Stomach (tissue), 4 donors: Measurements from ENCODE around the gene LRMDA.

Experiments used
- POLR2A ChIP-seq, 4 donors: fragments of 450-650 bp; IDR thresholded peaks; one replicate each; pipeline ENCODE4 v1.6.1; 2016; ENCODE audit warnings: antibody characterized with exemption in 4 of 4, control low read depth in 2 of 4, mild to moderate bottlenecking in 1 of 4, moderate library complexity in 1 of 4
- POLR2AphosphoS5 ChIP-seq, 3 donors: sonication (generic); formaldehyde crosslinking; IDR thresholded peaks; one replicate each; pipeline ENCODE4 v1.6.1; 2016; ENCODE audit warnings: antibody characterized with exemption in 3 of 3
- TF ChIP-seq, protein P1 (sequence below), 7 experiments: fragments of 450-650 bp in 4 of 7; fragments of 200-600 bp in 3 of 7; sonication (generic) in 3 of 7; IDR thresholded peaks; one replicate each; pipeline ENCODE4 v1.5.1; 2016 to 2019; ENCODE audit warnings: antibody characterized with exemption in 7 of 7, control low read depth in 2 of 7, mild to moderate bottlenecking in 1 of 7

DNA sequence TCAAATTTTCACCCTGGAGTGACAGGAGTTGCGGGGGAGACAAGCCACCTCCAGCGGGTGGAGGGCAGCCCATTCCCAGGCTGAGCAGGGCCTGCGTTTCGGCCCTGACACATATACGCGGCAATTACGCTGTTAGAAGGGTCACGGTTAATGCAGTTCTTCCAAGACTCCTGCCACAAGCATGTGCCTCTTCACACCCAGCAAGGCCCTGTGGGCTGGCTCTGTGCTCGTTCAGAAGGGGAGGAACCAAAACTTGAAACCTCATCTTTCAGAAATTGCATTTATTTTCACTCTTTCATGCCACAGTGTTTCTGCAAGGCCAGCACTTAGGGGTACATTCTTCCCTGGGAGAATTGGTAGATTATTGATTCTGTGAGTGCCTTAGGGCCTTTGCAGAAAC, 24.7 kb downstream of the LRMDA start:
- TF ChIP-seq, protein P1, sequence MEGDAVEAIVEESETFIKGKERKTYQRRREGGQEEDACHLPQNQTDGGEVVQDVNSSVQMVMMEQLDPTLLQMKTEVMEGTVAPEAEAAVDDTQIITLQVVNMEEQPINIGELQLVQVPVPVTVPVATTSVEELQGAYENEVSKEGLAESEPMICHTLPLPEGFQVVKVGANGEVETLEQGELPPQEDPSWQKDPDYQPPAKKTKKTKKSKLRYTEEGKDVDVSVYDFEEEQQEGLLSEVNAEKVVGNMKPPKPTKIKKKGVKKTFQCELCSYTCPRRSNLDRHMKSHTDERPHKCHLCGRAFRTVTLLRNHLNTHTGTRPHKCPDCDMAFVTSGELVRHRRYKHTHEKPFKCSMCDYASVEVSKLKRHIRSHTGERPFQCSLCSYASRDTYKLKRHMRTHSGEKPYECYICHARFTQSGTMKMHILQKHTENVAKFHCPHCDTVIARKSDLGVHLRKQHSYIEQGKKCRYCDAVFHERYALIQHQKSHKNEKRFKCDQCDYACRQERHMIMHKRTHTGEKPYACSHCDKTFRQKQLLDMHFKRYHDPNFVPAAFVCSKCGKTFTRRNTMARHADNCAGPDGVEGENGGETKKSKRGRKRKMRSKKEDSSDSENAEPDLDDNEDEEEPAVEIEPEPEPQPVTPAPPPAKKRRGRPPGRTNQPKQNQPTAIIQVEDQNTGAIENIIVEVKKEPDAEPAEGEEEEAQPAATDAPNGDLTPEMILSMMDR (IDR thresholded peaks at IDR 0.05) = no peak
- TF ChIP-seq POLR2AphosphoS5 (IDR thresholded peaks at IDR 0.05) (no peak), POLR2A (IDR thresholded peaks at IDR 0.05) (no peak)
